ENCODE measurements around the gene ORC6. TPM values are rescaled to one million over a fixed set of nuclear protein-coding genes. Genes with fewer than 3 reads are reported as not detected.

ORC6 gene
- total RNA-seq, 1 experiment from 2014 or later = 76.1 TPM

- no peak for TF ChIP-seq ARID4B (CRISPR knock-in tag; IDR thresholded peaks at IDR 0.05; ENCODE audit: borderline replicate concordance)
- TF ChIP-seq CBFB (CRISPR knock-in tag; IDR thresholded peaks at IDR 0.05; ENCODE audit: low read depth) = no peak
- TF ChIP-seq ZNF219 (CRISPR knock-in tag; IDR thresholded peaks at IDR 0.05; ENCODE audit: borderline replicate concordance) = no peak
- no peak for TF ChIP-seq PRDM15 (CRISPR knock-in tag; IDR thresholded peaks at IDR 0.05)
- no peak for TF ChIP-seq OVOL2 (CRISPR knock-in tag; IDR thresholded peaks at IDR 0.05; ENCODE audit: borderline replicate concordance)
- no peak for TF ChIP-seq ZNF232 (CRISPR knock-in tag; IDR thresholded peaks at IDR 0.05)
Measured at GRCh38 chr16:46730126-46730525, 40.7 kb downstream of the ORC6 start (continued).

- no peaks in the 10 kb centered on the region for H3K36me3 Mint-ChIP-seq
- ChIA-PET CTCF (no interaction called here), POLR2A (no interaction called here)
- H3K27ac Mint-ChIP-seq = no peak overlapping the region
- H3K27me3 Mint-ChIP-seq (ENCODE audit: low read depth) = no peaks in the 10 kb centered on the region; the same call in 1 of the 2 replicates
- peaks cover under 1% of the 10 kb centered on the region for H3K9me3 Mint-ChIP-seq
- no peak for DNase-seq (ENCODE audit: low spot score)
- no peak overlapping the region for H3K4me3 Mint-ChIP-seq
- H3K4me1 Mint-ChIP-seq = no peaks in the 10 kb centered on the region
- no peak for ATAC-seq
- no peak for TF ChIP-seq JAZF1 (CRISPR knock-in tag; IDR thresholded peaks at IDR 0.05)
- no peak for TF ChIP-seq STAT6 (CRISPR knock-in tag; conservative IDR thresholded peaks at IDR 0.05; ENCODE audit: low read depth)
- no peak for TF ChIP-seq TP53 (CRISPR knock-in tag; IDR thresholded peaks at IDR 0.05)
- TF ChIP-seq FOXK1 (CRISPR knock-in tag; IDR thresholded peaks at IDR 0.05) = no peak
- TF ChIP-seq ZBTB43 (CRISPR knock-in tag; IDR thresholded peaks at IDR 0.05) = no peak
- no peak for TF ChIP-seq CTCF (IDR thresholded peaks at IDR 0.05)
- TF ChIP-seq ZBTB21 (CRISPR knock-in tag; IDR thresholded peaks at IDR 0.05; ENCODE audit: borderline replicate concordance) = no peak
- no peak for TF ChIP-seq ARID4B (CRISPR knock-in tag; IDR thresholded peaks at IDR 0.05; ENCODE audit: borderline replicate concordance)
- no peak for TF ChIP-seq TCF7 (CRISPR knock-in tag; IDR thresholded peaks at IDR 0.05; ENCODE audit: low read depth)
- no peak for TF ChIP-seq NFATC4 (CRISPR knock-in tag; IDR thresholded peaks at IDR 0.05)
Measured at GRCh38 chr16:46730801-46731690, 41.6 kb downstream of the ORC6 start.
